ENCODE results near the gene SKIL.

GRCh38 chr3:170437696-170438407, 80.3 kb downstream of the SKIL start:
- TF ChIP-seq CTCF (IDR thresholded peaks at IDR 0.05) (no peak), EZH2 (IDR thresholded peaks at IDR 0.05; ENCODE audit: borderline replicate concordance, insufficient read depth, low read depth, low read length, poor library complexity, severe bottlenecking) (no peak)
